HepG2 (cell line): ENCODE results near the gene PANK4. TPM values are rescaled to one million over a fixed set of nuclear protein-coding genes. Genes with fewer than 3 reads are reported as not detected.

Experiments
- CHD2 ChIP-seq: IDR thresholded peaks from 2 replicates; pipeline ENCODE4 v1.6.1; 2011; ENCODE audit warnings: low read depth, low read length, improper control_type of control experiment
- DNMT3B ChIP-seq: conservative IDR thresholded peaks from 2 replicates; pipeline ENCODE4 v1.6.1; 2016; ENCODE audit warnings: missing biosample characterization, control low read depth
- EHMT2 ChIP-seq: fragments of 200-600 bp; sonication (generic); IDR thresholded peaks from 2 replicates; pipeline ENCODE4 v1.7.0; 2017; ENCODE audit warnings: antibody characterized with exemption, low read depth, low read length, borderline replicate concordance
- IRX3 ChIP-seq: sonication (generic); formaldehyde crosslinking; IDR thresholded peaks from 2 replicates; pipeline ENCODE4 v1.8.1; 2023; ENCODE audit warnings: mild to moderate bottlenecking, low read depth, missing genetic modification reagents, borderline replicate concordance
- KAT2B ChIP-seq: fragments of 150-350 bp; IDR thresholded peaks from 2 replicates; pipeline ENCODE4 v1.6.1; 2014; ENCODE audit warnings: low read depth, low read length, borderline replicate concordance
- KDM5B ChIP-seq: sonication (generic); formaldehyde crosslinking; IDR thresholded peaks from 2 replicates; pipeline ENCODE4 v1.4.0; 2020; ENCODE audit warnings: missing genetic modification reagents, mild to moderate bottlenecking, borderline replicate concordance
- POLR2AphosphoS2 ChIP-seq: IDR thresholded peaks from 2 replicates; pipeline ENCODE4 v1.6.1; 2011; ENCODE audit warnings: low read depth, low read length, improper control_type of control experiment
- POLR2AphosphoS5 ChIP-seq: IDR thresholded peaks from 2 replicates; pipeline ENCODE4 v1.6.1; 2012; ENCODE audit warnings: low read depth, low read length
- RAD21 ChIP-seq: fragments of 450-650 bp; formaldehyde crosslinking; IDR thresholded peaks from 2 replicates; pipeline ENCODE4 v1.5.0; 2020; ENCODE audit warnings: mild to moderate bottlenecking
- SAP130 ChIP-seq: IDR thresholded peaks from 2 replicates; pipeline ENCODE4 v1.6.1; 2016; ENCODE audit warnings: low read depth
- TCF12 ChIP-seq, 2 experiments: fragments of 450-650 bp in 1 of 2; sonication (generic) in 1 of 2; formaldehyde crosslinking in 1 of 2; IDR thresholded peaks; 2 replicates each; pipeline versions ENCODE4 v1.6.1 to v1.8.0; 2017 to 2022; ENCODE audit warnings: antibody characterized with exemption in 1 of 2, mild to moderate bottlenecking in 1 of 2, missing genetic modification reagents in 1 of 2, moderate library complexity in 1 of 2
- TRIM24 ChIP-seq: sonication (generic); formaldehyde crosslinking; IDR thresholded peaks from 2 replicates; pipeline ENCODE4 v1.8.0; 2022; ENCODE audit warnings: mild to moderate bottlenecking, missing genetic modification reagents
- ZBTB1 ChIP-seq: sonication (generic); formaldehyde crosslinking; IDR thresholded peaks from 2 replicates; pipeline ENCODE4 v1.4.0; 2020; ENCODE audit warnings: missing genetic modification reagents, borderline replicate concordance
- ZC3H4 ChIP-seq: sonication (generic); formaldehyde crosslinking; IDR thresholded peaks from 2 replicates; pipeline ENCODE4 v1.4.0; 2020; ENCODE audit warnings: missing genetic modification reagents, borderline replicate concordance
- ZFP62 ChIP-seq: sonication (generic); formaldehyde crosslinking; IDR thresholded peaks from 2 replicates; pipeline ENCODE4 v1.4.0; 2020; ENCODE audit warnings: missing genetic modification reagents
- ZNF124 ChIP-seq: sonication (generic); formaldehyde crosslinking; IDR thresholded peaks from 2 replicates; pipeline ENCODE4 v1.4.0; 2020; ENCODE audit warnings: missing genetic modification reagents
- ZNF205 ChIP-seq: IDR thresholded peaks from 2 replicates; pipeline ENCODE4 v1.6.1; 2018; ENCODE audit warnings: missing biosample characterization, missing genetic modification reagents
- ZSCAN21 ChIP-seq: sonication (generic); formaldehyde crosslinking; IDR thresholded peaks from 2 replicates; pipeline ENCODE4 v1.8.0; 2022; ENCODE audit warnings: mild to moderate bottlenecking, missing genetic modification reagents, moderate library complexity, borderline replicate concordance
- polyA plus RNA-seq, 8 experiments: library from polyadenylated mRNA; depleted of rRNA in 3 of 8; stranded (reverse) in 7 of 8; unstranded in 1 of 8; fragments of >200 nt; fragmentation: Illumina TruSeq in 4 of 8; extraction: Trizol in 4 of 8; gene quantifications; 2 replicates each; pipeline versions ENCODE4 v1.2.1 to v1.2.3, GENCODE V29; 2011 to 2016; ENCODE audit warnings: low read depth in 4 of 8, missing spikeins in 1 of 8, mixed read lengths in 1 of 8; ENCODE audit not compliant: insufficient read depth in 1 of 8
- total RNA-seq, 5 experiments: library from RNA; depleted of rRNA; stranded (reverse); fragments of >200 nt; fragmentation: Illumina TruSeq; extraction: Trizol; gene quantifications; 2 replicates each; pipeline ENCODE4 v1.2.3, GENCODE V29; 2016; ENCODE audit warnings: low read depth in 1 of 5
- TF ChIP-seq, protein P1 (sequence below): sonication (generic); formaldehyde crosslinking; IDR thresholded peaks from 2 replicates; pipeline ENCODE4 v1.8.1; 2023; ENCODE audit warnings: mild to moderate bottlenecking, inconsistent platforms, moderate library complexity, missing genetic modification reagents, borderline replicate concordance
- TF ChIP-seq, protein P2 (sequence below): sonication (generic); formaldehyde crosslinking; IDR thresholded peaks from 2 replicates; pipeline ENCODE4 v1.4.0; 2020; ENCODE audit warnings: low read depth, mild to moderate bottlenecking, missing genetic modification reagents
- TF ChIP-seq, protein P3 (sequence below): sonication (generic); formaldehyde crosslinking; conservative IDR thresholded peaks from 2 replicates; pipeline ENCODE4 v1.8.0; 2022; ENCODE audit warnings: missing genetic modification reagents
- TF ChIP-seq, protein P4 (sequence below): sonication (generic); formaldehyde crosslinking; IDR thresholded peaks from 2 replicates; pipeline ENCODE4 v1.9.0; 2021; ENCODE audit warnings: missing genetic modification reagents, borderline replicate concordance
- TF ChIP-seq, protein P5 (sequence below): sonication (generic); formaldehyde crosslinking; IDR thresholded peaks from 2 replicates; pipeline ENCODE4 v1.8.0; 2022; ENCODE audit warnings: missing genetic modification reagents, low read depth, mild to moderate bottlenecking, borderline replicate concordance

The PANK4 gene
- total and polyA plus RNA-seq, 2 of the 13 experiments (the other 11 are each of a cell fraction or from before 2014, with no cell fraction given) = 17.4 to 19.3 TPM

DNA sequence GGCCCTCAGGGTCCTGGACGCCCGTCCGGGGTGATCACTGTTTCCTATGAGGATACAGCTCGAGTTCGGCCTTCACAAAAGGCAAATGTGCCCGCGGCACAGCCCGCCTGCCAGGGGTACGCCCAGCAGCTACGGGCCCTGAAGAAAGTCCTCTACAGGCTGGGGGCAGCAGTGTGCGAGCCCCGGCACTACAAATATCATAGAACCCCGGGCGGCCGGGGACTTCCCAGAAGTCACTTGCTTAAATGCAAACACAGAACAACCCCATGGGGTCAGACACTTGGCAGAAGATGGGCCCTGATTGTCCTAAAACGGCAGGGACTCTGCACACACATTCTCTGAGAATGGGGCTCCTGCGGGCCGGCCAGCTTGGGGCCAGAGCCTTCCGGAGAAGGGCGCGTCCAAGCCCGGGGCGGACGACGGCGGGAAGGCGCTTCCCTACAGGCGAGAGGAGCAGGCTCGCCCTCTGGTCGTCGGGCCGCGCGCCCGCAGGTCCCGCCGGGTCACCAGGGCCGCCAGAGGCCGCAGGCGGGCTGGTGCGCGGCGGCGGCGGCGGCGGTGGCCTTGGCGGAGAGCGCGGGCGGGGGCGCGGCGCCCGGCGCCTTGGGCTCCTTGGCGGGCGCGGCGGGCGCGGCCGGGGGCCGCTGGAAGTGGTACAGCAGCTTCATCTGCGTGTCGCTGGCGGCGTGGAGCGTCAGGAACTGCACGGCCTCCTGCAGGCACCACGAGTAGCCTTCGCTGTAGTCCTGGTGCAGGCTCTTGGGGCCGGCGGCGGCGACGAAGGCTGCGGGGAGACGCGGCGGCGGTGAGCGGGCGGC is 2.8 kb upstream of the PANK4 start (continued):
- TF ChIP-seq KAT2B (no peak), DNMT3B (CRISPR knock-in tag) (no peak), TRIM24 (CRISPR knock-in tag) (no peak), ZSCAN21 (0 out of 2 replicates have a peak, but pooled peaks have one; percentile 26), POLR2AphosphoS2 (no peak), TCF12 (IDR thresholded peaks at IDR 0.05) (no peak), TCF12 (CRISPR knock-in tag; IDR thresholded peaks at IDR 0.05) (no peak), KDM5B (CRISPR knock-in tag) (no peak), EHMT2 (no peak), CHD2 (no peak), RAD21 (CRISPR knock-in tag) (no peak), SAP130 (CRISPR knock-in tag) (peak; percentile 36; the same call in 1 of the 2 replicates), ZC3H4 (CRISPR knock-in tag) (no peak), POLR2AphosphoS5 (no peak), ZNF124 (CRISPR knock-in tag) (no peak), ZNF205 (CRISPR knock-in tag) (no peak), IRX3 (CRISPR knock-in tag) (no peak), ZBTB1 (CRISPR knock-in tag) (no peak), ZFP62 (CRISPR knock-in tag) (no peak)
- TF ChIP-seq, protein P1, sequence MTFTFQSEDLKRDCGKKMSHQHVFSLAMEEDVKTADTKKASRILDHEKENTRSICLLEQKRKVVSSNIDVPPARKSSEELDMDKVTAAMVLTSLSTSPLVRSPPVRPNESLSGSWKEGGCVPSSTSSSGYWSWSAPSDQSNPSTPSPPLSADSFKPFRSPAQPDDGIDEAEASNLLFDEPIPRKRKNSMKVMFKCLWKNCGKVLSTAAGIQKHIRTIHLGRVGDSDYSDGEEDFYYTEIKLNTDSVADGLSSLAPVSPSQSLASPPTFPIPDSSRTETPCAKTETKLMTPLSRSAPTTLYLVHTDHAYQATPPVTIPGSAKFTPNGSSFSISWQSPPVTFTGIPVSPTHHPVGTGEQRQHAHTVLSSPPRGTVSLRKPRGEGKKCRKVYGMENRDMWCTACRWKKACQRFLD (CRISPR knock-in tag) = 0 out of 2 replicates have a peak, but pooled peaks have one; percentile 31
- TF ChIP-seq, protein P2, sequence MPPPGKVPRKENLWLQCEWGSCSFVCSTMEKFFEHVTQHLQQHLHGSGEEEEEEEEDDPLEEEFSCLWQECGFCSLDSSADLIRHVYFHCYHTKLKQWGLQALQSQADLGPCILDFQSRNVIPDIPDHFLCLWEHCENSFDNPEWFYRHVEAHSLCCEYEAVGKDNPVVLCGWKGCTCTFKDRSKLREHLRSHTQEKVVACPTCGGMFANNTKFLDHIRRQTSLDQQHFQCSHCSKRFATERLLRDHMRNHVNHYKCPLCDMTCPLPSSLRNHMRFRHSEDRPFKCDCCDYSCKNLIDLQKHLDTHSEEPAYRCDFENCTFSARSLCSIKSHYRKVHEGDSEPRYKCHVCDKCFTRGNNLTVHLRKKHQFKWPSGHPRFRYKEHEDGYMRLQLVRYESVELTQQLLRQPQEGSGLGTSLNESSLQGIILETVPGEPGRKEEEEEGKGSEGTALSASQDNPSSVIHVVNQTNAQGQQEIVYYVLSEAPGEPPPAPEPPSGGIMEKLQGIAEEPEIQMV (CRISPR knock-in tag) = 0 out of 2 replicates have a peak, but pooled peaks have one; percentile 35
- TF ChIP-seq, protein P3, sequence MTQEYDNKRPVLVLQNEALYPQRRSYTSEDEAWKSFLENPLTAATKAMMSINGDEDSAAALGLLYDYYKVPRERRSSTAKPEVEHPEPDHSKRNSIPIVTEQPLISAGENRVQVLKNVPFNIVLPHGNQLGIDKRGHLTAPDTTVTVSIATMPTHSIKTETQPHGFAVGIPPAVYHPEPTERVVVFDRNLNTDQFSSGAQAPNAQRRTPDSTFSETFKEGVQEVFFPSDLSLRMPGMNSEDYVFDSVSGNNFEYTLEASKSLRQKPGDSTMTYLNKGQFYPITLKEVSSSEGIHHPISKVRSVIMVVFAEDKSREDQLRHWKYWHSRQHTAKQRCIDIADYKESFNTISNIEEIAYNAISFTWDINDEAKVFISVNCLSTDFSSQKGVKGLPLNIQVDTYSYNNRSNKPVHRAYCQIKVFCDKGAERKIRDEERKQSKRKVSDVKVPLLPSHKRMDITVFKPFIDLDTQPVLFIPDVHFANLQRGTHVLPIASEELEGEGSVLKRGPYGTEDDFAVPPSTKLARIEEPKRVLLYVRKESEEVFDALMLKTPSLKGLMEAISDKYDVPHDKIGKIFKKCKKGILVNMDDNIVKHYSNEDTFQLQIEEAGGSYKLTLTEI (CRISPR knock-in tag) = no peak
- TF ChIP-seq, protein P4, sequence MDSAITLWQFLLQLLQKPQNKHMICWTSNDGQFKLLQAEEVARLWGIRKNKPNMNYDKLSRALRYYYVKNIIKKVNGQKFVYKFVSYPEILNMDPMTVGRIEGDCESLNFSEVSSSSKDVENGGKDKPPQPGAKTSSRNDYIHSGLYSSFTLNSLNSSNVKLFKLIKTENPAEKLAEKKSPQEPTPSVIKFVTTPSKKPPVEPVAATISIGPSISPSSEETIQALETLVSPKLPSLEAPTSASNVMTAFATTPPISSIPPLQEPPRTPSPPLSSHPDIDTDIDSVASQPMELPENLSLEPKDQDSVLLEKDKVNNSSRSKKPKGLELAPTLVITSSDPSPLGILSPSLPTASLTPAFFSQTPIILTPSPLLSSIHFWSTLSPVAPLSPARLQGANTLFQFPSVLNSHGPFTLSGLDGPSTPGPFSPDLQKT (CRISPR knock-in tag) = no peak
- TF ChIP-seq, protein P5, sequence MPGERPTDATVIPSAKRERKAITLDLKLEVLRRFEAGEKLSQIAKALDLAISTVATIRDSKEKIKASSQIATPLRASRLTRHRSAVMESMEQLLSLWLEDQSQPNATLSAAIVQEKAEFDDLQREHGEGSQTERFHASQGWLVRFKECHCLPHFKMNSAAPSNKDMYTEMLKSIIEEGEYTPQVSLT = no peak
